KG1 (cell line): ENCODE results near the gene AREL1.

ENCODE experiments used
- DNase-seq: peaks from one replicate; lab custom pipeline; 2025; lab: John Stamatoyannopoulos, UW

AREL1 gene

GRCh38 chr14:74658535-74659131 lies 54.2 kb downstream of the AREL1 start:
- DNase-seq = no peak

GRCh38 chr14:74656964-74657363 lies 55.9 kb downstream of the AREL1 start:
- no peak for DNase-seq

GRCh38 chr14:74655599-74656395 lies 57.1 kb downstream of the AREL1 start:
- DNase-seq = no peak

- no peak for DNase-seq
Observed at GRCh38 chr14:74654931-74655330, 57.9 kb downstream of the AREL1 start.

- no peak for DNase-seq
Observed at GRCh38 chr14:74653386-74654138, 59.3 kb downstream of the AREL1 start.

GRCh38 chr14:74652541-74652940 lies 60.3 kb downstream of the AREL1 start:
- DNase-seq = no peak

GRCh38 chr14:74650927-74651686 lies 61.8 kb downstream of the AREL1 start:
- no peak for DNase-seq

- no peak for DNase-seq
Observed at GRCh38 chr14:74649673-74650072, 63.2 kb downstream of the AREL1 start.

GRCh38 chr14:74649167-74649566 lies 63.7 kb downstream of the AREL1 start:
- DNase-seq = no peak

GRCh38 chr14:74648601-74649000 lies 64.3 kb downstream of the AREL1 start:
- no peak for DNase-seq

GRCh38 chr14:74647678-74648461 lies 65.0 kb downstream of the AREL1 start:
- DNase-seq = no peak

- no peak for DNase-seq
Observed at GRCh38 chr14:74647061-74647677, 65.7 kb downstream of the AREL1 start.

GRCh38 chr14:74645756-74646470 lies 67.0 kb downstream of the AREL1 start:
- no peak for DNase-seq

GRCh38 chr14:74645244-74645643 lies 67.6 kb downstream of the AREL1 start:
- no peak for DNase-seq

GRCh38 chr14:74641601-74642391 lies 71.1 kb downstream of the AREL1 start:
- DNase-seq = no peak

GRCh38 chr14:74638966-74639365 lies 73.9 kb downstream of the AREL1 start:
- no peak for DNase-seq

- no peak for DNase-seq
Observed at GRCh38 chr14:74638066-74638465, 74.8 kb downstream of the AREL1 start.

GRCh38 chr14:74637178-74637550 lies 75.7 kb downstream of the AREL1 start:
- no peak for DNase-seq

GRCh38 chr14:74636424-74637177 lies 76.3 kb downstream of the AREL1 start:
- DNase-seq = no peak
